GM18499 (cell line): ENCODE results near the gene RNLS.
"Not testable (repeated sequence)": the region's sequence is repeated elsewhere in the genome, so short reads cannot be mapped to it uniquely, and the experiment has no call there.

Source experiments
- ATAC-seq: cut with Tn5 transposase; IDR thresholded peaks from one replicate; pipeline ENCODE4 v1.9.1; 2021; ENCODE audit warnings: moderate number of reproducible peaks; ENCODE audit not compliant: insufficient read depth, unreplicated experiment

The RNLS gene

DNA sequence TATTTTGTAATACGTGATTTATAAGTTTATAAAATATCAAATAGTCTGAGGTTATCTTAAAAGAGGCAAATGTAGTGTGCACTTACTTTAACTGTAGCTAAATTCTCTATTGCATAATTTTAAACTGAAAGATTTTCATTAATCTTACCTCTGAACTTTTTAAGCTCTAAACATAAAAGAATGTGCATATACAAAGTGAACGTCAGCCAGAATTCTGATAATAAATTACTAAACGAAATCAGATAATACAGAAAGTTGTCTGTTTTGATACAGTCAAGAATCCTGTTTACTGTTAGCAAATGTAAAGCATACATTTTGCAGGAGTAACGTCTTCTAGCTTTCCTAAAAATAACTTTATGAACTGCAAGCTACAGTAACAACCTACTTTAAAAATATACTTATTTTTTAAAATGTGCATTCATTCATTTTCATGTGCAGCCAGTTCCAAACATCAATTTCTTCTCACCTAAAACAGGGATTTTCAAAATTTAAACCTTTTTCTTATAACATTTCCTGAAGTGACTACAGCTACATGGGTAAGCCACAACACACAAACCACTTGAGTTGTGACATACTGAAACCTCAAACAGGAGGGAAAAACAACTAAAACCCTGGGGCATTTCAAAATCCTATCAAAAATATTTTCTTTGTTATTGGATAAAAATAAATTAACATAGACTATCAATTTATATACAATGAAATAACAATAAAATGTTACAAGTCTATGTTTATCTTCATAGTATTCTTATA lies 92.7 kb downstream of the RNLS start:
- no peak for ATAC-seq

DNA sequence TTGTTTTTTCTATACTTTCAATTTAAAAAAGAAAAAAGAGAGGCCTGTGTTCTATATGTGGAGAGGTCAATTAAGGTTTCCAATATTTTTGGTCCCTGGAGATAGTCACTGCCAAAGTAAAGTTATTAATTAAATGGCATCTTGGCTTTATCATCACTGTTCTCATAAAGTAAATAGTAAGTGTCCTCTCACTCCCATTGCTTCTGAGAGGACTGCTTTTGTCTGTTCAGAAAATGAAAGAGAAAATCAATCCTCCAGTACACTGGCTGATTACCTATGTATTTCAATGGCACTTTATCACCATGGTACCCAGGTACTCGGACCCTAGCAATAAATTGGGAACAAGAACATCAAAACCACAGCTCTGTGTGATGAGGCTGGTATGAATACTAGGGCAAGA lies 94.0 kb downstream of the RNLS start:
- no peak for ATAC-seq

DNA sequence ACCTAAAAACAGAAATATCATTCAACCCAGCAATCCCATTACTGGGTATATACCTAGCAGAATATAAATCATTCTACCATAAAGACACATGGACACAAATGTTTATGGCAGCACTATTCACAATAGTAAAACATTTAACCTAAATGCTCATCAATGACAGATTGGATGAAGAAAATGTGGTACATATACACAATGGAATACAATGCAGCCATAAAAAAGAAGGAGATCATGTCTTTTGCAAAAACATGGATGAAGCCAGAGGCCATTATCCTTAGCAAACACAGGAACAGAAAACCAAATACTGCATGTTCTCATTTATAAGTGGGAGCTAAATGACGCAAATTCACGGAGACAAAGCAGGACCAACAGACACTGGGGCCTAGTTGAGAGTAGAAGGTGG lies 96.3 kb downstream of the RNLS start:
- not testable (repeated sequence) for ATAC-seq

- no peak for ATAC-seq
These were observed 100.9 kb downstream of the RNLS start for GRCh38 chr10:88482220-88482619.

DNA sequence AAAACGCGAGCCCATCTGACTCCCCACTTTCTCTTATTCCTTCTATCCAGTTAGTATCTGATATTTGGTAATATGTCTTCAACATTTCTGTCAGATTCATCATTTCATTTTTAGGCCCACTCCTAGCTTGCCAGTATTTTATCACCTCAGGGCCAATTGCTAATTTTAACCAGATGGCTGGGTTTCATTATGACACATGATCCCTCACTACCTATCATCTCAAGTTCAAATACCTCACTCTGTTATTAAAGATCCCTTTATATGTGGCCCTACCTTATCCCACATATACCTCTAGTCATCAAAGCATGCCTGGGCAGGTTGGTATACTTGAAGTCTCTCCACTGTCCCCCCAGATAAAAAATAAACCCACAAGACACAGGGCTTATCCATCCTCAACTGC lies 104.9 kb downstream of the RNLS start:
- ATAC-seq, result no peak

DNA sequence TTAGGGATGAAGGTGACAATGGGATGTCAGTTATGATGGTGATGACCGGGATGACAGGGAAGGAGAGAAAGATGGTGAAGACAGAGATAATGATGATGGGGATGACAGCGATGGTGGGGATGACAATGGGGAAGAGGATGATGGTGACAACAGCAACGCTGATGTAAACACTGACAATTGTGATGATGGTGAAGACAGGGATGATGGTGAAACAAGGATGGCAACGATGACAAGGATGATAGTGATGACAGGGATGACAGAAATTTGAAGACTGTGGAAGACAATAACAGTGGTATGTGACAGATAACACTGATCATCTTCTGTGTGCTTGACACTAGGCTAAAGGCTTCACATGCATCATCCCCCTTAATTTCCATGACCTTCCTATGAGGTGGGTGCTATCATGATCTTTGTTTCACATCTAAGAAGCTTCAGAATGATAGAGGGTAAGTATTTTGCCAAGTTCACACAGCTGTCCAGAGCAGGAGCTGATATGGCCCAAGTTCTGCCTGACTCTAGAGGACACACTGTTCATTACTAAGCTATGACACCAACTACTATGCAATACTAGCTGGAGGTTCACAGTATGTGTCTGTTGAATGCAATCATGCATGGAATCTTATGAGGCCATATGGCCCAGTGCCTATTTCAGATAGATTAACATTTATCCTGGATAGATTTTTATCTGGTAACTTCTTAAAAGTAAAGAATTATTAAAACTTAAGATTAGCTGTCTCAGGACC lies 105.6 kb downstream of the RNLS start:
- no peak for ATAC-seq

DNA sequence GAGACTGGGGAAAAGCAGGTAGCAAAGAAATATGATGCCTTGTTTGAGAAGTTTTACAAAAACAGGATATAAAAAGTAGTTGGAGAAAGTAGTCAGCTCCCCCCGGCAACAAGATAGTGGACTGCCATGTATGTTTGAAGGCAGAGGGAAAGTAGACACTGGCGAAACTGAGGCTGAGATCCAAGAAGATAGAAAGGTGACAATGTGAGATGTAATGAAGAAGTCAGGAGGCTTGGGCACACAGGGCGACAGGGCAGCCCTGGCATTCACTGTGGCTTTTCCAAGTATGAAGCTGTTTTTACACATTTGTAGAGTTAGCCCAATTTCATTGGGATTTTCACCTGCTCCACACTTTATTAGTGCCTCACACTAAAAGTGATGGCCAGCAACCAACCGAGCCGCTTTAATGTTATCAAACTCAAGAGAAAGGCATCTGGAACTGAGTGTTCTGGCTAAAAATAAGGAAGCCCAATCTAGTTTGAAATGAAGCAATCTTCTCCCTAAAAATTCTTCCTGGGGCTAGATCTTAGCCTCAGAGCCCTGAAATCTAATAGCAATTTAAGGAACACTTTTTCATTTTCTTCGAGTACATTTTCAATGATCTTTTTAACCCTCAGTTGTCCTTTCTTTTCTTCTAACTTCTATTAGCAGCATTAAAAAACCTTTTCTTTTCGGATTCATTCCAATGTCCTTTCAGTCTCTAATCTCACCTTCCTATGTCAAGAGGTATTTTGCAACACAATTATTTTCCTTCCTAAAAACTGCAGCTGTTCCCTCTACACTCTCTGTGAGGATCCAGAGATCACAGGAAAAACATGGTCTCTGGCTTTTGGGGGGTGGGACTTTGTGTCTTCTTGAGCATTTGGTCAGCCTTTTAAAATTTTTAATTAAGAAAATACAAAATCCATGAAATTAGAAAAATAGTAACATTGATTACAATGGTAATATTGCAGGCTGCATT lies 108.0 kb downstream of the RNLS start:
- ATAC-seq, result no peak

- ATAC-seq, result no peak
These were observed 108.9 kb downstream of the RNLS start for GRCh38 chr10:88473989-88474883.

- no peak for ATAC-seq
These were observed 110.6 kb downstream of the RNLS start for GRCh38 chr10:88472540-88472939.

DNA sequence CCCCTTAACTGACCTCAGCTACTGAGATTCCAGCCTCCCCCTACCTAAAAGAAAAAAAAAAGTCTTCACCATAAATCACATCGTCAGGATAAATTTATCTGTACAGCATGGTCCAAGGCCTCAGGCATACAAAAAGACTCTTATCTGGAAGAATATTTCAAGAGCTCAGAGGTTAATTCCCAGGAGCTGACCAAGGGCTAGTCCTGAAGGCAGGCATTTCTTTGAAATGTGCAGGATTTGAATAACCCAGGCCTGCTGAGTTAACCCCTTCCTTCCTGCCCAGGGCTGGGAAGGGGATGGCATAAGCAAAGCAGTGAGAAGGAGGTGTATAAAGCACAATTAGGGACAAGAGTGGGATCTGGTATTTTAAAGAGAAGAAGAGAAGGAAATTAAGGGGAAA lies 111.2 kb downstream of the RNLS start:
- no peak for ATAC-seq

- ATAC-seq, result no peak
These were observed 115.2 kb downstream of the RNLS start for GRCh38 chr10:88467835-88468485.

DNA sequence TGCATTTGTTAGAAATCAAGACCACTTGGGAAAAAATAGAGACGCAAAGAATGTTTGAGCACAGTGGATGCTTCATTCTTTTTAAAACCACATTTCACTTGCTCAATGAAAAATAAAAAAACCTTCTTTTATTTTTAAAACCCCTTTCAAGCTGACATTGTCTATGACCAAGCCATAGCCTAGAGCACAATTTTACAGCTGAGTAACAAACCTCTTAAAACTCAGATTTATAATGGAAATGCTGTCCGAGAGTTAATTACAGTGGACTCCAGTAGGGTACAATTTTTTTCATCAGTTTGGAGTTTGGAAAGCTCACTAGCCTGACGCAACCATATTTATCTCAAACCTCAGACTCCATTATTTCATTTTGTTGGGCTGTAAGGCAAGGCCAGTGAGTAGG lies 116.3 kb downstream of the RNLS start:
- no peak for ATAC-seq

DNA sequence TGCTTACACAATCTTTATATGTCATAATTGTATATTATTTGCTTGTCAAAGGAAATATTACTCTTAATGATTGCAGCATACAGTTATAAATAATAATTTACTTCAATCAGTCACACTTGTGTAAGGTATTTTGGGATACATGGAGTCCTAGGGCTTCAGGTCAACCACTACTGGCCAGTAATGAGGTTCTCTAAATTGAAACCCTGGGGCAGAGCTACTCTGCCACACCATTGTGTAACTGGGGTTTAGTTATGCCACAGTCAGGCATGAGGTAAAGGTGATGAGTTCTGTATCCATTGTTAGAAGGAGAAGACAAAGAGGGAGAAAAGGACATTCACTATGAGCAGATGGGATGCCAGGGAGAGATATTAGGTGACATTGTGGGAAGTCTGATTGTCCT lies 117.4 kb downstream of the RNLS start:
- no peak for ATAC-seq

DNA sequence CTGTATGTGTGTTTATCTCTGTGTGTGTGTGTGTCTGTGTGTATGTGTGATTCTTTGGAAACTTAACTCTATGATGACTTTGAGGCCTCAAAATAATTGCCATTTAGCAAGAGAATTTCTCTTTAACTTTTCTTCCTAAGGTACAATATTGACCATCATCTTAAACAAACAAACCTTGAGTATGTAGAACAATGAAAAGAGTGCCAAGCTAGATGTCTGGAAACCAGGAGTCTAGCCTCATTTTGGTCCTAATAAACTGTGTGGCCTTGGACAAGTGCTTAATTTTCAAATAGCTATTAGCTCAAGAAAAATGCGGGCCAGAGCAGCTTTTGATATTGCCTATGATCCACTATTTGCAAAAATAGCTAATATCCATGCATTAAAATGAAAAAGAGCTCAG lies 119.3 kb downstream of the RNLS start:
- ATAC-seq, result no peak

DNA sequence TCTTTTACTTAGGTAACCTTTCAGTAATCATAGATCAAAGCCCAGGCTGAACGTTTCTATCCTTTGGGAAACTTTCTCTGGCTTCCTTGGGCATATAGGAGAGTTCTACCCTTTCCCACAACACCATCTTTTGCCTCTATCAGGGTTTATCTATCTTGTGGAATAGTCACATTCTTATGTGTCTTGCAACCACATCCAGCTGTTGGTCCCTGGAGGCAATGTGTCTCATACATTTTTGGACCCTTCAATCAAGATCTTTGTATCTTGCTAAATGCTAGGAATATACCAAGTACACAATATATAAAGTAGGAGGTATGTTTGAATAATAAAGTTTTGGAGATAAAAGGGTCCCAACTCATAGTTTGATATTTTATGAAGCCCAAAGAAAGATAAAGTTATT lies 121.7 kb downstream of the RNLS start:
- no peak for ATAC-seq

- ATAC-seq, result no peak
These were observed 123.6 kb downstream of the RNLS start for GRCh38 chr10:88459530-88459929.

DNA sequence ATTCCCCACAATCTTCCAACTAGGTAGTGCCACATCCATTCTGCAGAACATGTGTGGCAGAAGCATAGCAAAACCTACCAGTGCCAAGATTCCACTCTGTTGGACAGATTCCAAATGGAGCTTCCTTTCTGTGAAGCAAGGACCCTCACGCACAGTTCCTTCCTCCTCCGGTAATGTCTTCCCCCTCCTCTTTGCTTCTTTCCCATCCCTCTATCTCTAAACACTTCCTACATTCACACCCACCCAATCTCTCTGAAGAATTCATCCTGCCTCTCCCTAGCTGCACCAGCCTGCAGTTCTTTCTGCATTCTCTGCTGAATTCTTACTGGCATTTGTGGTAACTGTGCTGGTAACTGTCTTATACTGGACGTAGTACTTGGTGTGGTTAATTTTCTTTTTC lies 124.9 kb downstream of the RNLS start:
- ATAC-seq, result no peak

DNA sequence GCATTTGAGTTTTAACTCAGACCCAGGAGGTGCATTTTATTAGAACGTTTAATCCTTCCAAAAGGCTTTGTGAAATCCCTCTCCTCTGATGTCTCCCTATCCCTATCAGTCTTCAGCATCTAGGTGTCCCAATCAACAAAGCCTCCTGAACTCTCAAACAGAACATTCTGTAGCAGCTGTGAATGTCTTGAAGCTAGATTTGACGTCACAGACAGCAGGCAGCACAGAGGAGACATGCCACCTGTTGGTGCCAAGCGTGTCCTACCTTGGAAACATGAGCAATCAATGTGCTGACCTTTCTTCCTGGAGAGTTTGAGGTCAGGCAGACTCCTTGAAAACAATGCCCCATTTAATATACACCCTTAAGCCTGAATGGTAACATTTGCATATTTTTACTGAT lies 125.5 kb downstream of the RNLS start:
- no peak for ATAC-seq

- no peak for ATAC-seq
These were observed 126.4 kb downstream of the RNLS start for GRCh38 chr10:88456730-88457129.
